ENCODE measurements around the gene MTRFR.
"Not testable (repeated sequence)": the region's sequence is repeated elsewhere in the genome, so short reads cannot be mapped to it uniquely, and the experiment has no call there.

GRCh38 chr12:123248996-123249741 is 15.9 kb downstream of the MTRFR start:
- TF ChIP-seq, protein P1, sequence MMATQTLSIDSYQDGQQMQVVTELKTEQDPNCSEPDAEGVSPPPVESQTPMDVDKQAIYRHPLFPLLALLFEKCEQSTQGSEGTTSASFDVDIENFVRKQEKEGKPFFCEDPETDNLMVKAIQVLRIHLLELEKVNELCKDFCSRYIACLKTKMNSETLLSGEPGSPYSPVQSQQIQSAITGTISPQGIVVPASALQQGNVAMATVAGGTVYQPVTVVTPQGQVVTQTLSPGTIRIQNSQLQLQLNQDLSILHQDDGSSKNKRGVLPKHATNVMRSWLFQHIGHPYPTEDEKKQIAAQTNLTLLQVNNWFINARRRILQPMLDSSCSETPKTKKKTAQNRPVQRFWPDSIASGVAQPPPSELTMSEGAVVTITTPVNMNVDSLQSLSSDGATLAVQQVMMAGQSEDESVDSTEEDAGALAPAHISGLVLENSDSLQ (IDR thresholded peaks at IDR 0.05), result not testable (repeated sequence)
- not testable (repeated sequence) for TF ChIP-seq HDGF (IDR thresholded peaks at IDR 0.05; ENCODE audit: borderline replicate concordance); SP1 (IDR thresholded peaks at IDR 0.05); FOXA1 (IDR thresholded peaks at IDR 0.05); TARDBP (IDR thresholded peaks at IDR 0.05); FOXM1 (IDR thresholded peaks at IDR 0.05; ENCODE audit: borderline replicate concordance); SUZ12 (IDR thresholded peaks at IDR 0.05); BHLHE40 (IDR thresholded peaks at IDR 0.05; ENCODE audit: borderline replicate concordance); CTBP1 (IDR thresholded peaks at IDR 0.05; ENCODE audit: borderline replicate concordance); ZNF384 (IDR thresholded peaks at IDR 0.05); FOXK2 (IDR thresholded peaks at IDR 0.05)
